OCI-LY7 (cell line): ENCODE measurements around the gene SLC17A2.

Experiments used
- EZH2phosphoT487 ChIP-seq: fragments of 200-600 bp; sonication (generic); IDR thresholded peaks from 2 replicates; pipeline ENCODE4 v1.6.1; 2018; ENCODE audit warnings: low read depth, borderline replicate concordance, mild to moderate bottlenecking, mixed run types, antibody characterized with exemption, low read length, moderate library complexity, mixed read lengths
- TF ChIP-seq, protein P1 (sequence below): fragments of 200-600 bp; sonication (generic); conservative IDR thresholded peaks from 2 replicates; pipeline ENCODE4 v1.5.1; 2014; ENCODE audit warnings: mild to moderate bottlenecking, antibody characterized with exemption, low read length, moderate library complexity, mixed read lengths

DNA sequence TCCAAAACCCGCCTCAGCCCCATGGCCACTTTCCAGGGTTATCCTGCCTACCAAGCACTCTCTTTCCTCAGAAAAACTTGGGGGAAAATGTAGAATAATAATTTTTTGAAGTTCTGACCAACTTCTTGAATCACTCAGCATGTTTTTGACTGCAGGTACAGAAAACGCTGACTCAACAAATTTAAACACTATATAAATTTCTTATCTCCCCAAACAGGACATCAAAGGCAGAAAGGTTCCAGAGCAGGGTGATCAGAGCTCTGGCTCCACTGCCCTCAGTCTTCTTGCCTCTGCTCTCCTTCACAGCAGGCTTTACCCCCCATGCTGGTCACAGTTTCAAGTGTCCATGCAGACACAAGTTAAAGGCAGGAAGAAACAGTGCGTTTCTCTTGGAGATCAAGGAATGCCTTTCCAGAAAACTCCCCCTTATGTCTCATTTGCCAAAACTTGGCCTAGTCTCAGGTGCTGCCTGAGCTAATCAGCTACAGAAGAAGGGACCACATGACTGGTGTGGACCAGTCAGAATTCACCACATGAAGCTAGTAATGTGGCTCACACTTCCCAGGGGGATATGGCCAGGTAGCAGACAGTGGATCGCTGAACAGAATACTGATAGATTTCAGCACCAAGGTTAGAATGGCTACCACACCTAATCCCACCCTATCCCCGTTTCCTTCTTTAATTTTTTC lies 32.1 kb downstream of the SLC17A2 start:
- TF ChIP-seq, protein P1, sequence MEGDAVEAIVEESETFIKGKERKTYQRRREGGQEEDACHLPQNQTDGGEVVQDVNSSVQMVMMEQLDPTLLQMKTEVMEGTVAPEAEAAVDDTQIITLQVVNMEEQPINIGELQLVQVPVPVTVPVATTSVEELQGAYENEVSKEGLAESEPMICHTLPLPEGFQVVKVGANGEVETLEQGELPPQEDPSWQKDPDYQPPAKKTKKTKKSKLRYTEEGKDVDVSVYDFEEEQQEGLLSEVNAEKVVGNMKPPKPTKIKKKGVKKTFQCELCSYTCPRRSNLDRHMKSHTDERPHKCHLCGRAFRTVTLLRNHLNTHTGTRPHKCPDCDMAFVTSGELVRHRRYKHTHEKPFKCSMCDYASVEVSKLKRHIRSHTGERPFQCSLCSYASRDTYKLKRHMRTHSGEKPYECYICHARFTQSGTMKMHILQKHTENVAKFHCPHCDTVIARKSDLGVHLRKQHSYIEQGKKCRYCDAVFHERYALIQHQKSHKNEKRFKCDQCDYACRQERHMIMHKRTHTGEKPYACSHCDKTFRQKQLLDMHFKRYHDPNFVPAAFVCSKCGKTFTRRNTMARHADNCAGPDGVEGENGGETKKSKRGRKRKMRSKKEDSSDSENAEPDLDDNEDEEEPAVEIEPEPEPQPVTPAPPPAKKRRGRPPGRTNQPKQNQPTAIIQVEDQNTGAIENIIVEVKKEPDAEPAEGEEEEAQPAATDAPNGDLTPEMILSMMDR = no peak
- no peak for TF ChIP-seq EZH2phosphoT487
